Renal pelvis (tissue), 4 donors: ENCODE results near the gene ERICH6. TPM values are rescaled to one million over a fixed set of nuclear protein-coding genes. Genes with fewer than 3 reads are reported as not detected.
"Not testable (repeated sequence)": the region's sequence is repeated elsewhere in the genome, so short reads cannot be mapped to it uniquely, and the experiment has no call there.

Source experiments
- DNase-seq: peaks from one replicate; pipeline ENCODE4 v3.0.0-alpha.2; 2013
- polyA plus RNA-seq, 3 donors: library from polyadenylated mRNA; unstranded; fragments of 120-200 nt; gene quantifications; one replicate each; pipeline ENCODE4 v1.2.1, GENCODE V29; 2013; ENCODE audit not compliant: insufficient read length in 3 of 3

The ERICH6 gene
- polyA plus RNA-seq, 3 donors, result 1.00 to 1.4 (median 1.0) TPM

DNA sequence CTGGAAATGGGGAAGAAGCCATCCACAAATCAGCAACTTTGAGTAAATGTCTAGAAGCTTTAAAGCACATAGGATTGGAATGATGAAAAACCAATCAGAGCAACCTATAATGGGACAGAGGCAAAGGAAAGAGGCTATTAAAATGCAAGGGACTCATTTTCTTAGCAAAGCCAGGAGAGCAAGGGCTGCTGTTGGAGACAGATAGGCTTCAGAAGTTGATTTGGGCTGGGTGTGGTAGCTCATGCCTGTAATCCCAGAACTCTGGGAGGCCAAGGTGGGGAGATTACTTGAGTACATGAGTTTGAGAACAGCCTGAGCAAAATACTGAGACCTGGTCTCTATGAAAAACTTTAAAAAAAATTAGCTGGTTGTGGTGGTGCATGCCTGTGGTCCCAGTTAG lies 16.1 kb downstream of the ERICH6 start:
- no peak for DNase-seq

DNA sequence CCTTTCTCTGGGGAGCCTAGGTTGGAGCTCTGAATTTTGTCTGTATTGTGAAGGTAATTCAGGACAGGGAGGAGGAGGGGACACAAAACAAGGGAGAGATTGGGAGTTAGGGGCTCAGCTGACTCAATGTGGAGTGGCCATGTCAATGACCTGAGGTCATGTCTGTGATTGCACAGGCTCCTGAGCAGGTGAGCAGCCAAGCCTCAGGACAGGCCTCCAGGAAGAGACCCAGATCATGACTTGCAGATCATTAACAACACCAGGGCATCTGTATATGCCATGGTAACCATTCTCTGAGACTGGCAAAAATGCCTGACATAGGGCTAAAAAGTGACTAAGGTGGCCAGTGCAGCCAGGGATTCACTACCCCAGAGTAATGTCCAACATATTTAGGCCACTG lies 20.9 kb downstream of the ERICH6 start:
- DNase-seq, result no peak

GRCh38 chr3:150682279-150682678 lies 21.4 kb downstream of the ERICH6 start:
- DNase-seq, result no peak

DNA sequence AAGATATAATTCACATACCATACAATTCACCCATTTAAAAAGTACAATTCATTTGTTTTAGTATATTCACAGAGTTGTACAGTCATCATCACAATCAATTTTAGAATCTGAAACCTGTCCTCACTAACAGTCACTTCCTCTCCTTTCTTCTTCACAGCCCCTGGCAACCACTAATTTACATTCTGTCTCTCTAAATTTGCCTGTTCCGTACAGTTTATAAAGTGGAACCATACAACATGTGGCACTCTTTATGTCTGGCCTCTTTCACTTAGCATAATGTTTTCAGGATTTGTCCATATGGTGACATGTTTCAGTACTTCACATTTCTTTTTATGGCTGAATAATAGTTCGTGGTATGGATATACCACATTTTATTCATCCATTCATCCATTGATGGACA lies 22.7 kb downstream of the ERICH6 start:
- no peak for DNase-seq

GRCh38 chr3:150680562-150680961 lies 23.2 kb downstream of the ERICH6 start:
- no peak for DNase-seq

- no peak for DNase-seq
Measured at GRCh38 chr3:150675587-150675986, 28.1 kb downstream of the ERICH6 start.

GRCh38 chr3:150673966-150674365 lies 29.8 kb downstream of the ERICH6 start:
- DNase-seq, result no peak

- DNase-seq, result no peak
Measured at GRCh38 chr3:150666167-150666566, 37.6 kb downstream of the ERICH6 start.

GRCh38 chr3:150663461-150663860 lies 40.3 kb downstream of the ERICH6 start:
- no peak for DNase-seq

- no peak for DNase-seq
Measured at GRCh38 chr3:150662410-150663200, 41.1 kb downstream of the ERICH6 start.

GRCh38 chr3:150656316-150656715 lies 47.4 kb downstream of the ERICH6 start:
- DNase-seq, result no peak

DNA sequence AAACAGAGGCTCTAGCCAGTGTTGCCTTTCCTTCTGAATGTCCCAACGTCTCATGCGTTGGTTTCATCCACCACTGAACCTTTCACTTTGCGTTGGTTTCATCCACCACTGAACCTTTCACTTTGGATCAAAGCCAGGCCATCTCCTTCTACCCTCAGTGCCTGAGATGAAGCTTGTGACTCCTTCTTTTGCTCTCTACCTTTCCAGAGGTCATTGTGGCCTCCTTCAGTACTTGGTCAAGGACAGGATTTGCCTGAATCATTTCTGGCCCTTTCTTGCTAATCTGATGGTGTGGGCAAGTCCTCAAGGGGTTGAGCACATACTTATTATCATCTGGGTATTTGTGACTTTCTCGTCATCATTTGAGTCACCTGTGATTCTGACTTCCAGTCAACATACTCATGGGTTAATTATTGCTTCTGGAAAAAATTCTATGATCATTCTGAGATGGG lies 50.6 kb downstream of the ERICH6 start:
- no peak for DNase-seq

- DNase-seq, result no peak
Measured at GRCh38 chr3:150640256-150640655, 63.5 kb downstream of the ERICH6 start.

GRCh38 chr3:150639262-150639661 lies 64.5 kb downstream of the ERICH6 start:
- no peak for DNase-seq

- DNase-seq, result no peak
Measured at GRCh38 chr3:150636258-150636657, 67.5 kb downstream of the ERICH6 start.

- DNase-seq, result no peak
Measured at GRCh38 chr3:150635526-150635925, 68.2 kb downstream of the ERICH6 start.

- no peak for DNase-seq
Measured at GRCh38 chr3:150635076-150635475, 68.6 kb downstream of the ERICH6 start.

GRCh38 chr3:150631515-150632221 lies 72.1 kb downstream of the ERICH6 start:
- DNase-seq, result no peak

GRCh38 chr3:150627557-150627956 lies 76.2 kb downstream of the ERICH6 start:
- DNase-seq, result no peak

DNA sequence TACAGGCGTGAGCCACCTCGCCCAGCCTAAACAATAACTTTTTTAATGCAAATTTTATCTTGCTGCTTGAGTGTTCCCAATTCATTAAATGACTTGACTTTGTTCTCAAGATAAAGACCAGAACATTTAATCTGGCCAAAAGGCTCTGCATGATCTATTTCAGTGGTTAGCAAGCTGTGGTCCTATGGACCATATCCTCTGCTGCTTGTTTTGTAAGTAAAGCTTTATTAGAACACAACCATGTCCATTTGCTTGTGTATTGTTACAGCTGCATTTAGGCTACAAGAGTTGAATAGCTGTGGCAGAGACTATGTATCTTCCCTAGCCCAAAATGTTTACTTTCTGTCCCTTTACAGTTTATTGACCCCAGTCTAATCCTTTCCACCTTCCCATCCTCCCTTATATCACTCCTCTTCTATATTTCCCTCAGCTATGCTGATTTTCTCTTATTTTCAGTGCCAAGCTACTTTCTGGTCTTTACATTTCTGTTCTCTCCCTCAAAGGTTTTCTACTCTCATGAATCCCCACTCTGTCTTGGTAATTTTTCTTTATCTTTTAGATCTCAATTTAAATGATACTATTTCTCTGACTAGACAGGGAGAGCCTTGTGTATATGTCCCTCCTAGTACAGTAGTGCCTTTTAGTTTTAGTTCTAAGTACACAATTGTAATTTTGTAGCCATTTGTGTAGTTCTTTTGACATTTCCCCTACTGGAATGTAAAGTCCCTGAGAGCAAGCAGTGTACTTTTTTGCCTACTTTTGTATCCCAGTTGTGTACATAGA lies 77.4 kb downstream of the ERICH6 start:
- DNase-seq, result no peak

GRCh38 chr3:150623945-150624344 lies 79.8 kb downstream of the ERICH6 start:
- DNase-seq, result no peak

GRCh38 chr3:150622955-150623354 lies 80.8 kb downstream of the ERICH6 start:
- not testable (repeated sequence) for DNase-seq
